ENCODE measurements around the gene CP.
"Not testable (repeated sequence)": the region's sequence is repeated elsewhere in the genome, so short reads cannot be mapped to it uniquely, and the experiment has no call there.

CP gene

DNA sequence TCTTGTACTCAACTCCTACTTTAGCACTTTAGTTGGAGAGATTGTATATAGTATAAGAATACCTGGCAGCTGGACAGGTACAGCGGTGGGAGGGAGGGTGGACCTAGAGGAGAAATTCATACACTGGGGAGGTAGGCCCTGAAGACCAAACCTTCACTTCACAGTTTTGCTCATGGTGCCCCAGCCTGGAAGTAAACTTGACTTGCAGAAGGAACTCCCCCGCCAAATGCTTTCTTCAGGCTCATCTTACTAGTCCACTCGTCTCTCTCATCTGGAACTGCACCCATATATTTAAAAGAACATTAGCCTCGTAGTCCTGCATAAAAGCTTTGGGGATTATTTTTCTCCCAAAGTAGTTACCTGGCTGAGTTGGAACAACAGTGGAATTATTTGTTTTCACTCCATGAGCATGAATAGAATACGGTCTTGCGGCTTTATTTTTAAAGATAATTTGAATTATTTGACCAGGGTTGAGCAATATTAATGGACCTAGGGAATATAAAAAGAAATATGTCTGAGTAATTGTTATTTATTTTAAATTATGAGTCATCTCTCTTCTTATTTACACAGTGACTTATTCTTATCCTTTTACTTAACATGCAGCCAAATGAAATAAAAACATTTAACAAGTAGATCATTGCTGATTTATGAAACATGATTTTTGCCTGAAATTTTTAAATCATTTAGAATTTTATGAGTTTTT is 25.5 kb upstream of the CP start:
- no peak overlapping the region for H2AFZ ChIP-seq (ENCODE audit: low read length, unreplicated experiment)
- H3K79me2 ChIP-seq (ENCODE audit: control insufficient read depth, insufficient read depth, low read length, unreplicated experiment) = no peaks in the 10 kb centered on the region
- H3K36me3 ChIP-seq (ENCODE audit: insufficient read depth, low read length) = no peaks in the 10 kb centered on the region
- H3K27ac ChIP-seq (ENCODE audit: low read depth, low read length) = peak overlapping the region; percentile 80
- H3K4me1 ChIP-seq (ENCODE audit: control insufficient read depth, insufficient read depth, low read length, unreplicated experiment) = peaks cover 38% of the 10 kb centered on the region
- peak overlapping the region; percentile 17; the same call in 1 of the 2 replicates for H3K4me3 ChIP-seq (ENCODE audit: low read depth, low read length)
- no peaks in the 10 kb centered on the region for H3K27me3 ChIP-seq (ENCODE audit: insufficient read depth, low read length)

DNA sequence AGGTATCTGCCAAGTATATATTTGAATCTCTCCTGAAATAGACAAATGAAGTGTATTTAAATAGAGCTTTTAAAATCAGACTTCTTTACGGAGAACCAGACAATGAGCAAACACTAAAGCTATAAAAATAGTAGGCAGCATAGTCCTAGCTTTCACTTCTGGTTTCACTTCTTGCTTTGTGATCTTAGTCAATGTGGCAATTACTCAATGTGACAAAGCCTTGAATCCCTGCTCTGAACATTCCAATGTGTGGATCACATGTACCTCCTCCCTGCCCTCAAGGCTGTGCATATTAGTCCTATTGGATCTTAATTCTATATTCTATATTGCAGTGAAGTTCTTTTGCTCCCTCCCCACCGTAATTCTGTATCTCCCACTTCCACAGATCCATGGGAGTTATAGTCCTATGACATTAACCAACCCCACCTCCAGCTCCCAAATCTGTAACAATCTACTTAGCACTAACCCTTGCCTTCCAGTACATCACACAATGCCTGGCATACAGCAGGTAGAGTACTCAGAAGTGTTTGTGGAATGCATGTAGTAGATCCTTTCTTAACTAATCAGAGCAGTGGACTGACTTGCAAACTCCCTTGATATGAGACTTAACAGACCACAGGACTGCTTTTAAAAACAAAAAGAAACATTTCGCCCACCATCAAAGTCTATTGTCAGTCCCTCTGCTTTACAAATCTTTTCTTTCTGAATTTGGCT is 24.3 kb upstream of the CP start:
- no peaks in the 10 kb centered on the region for H3K79me2 ChIP-seq (ENCODE audit: control insufficient read depth, insufficient read depth, low read length, unreplicated experiment)
- peak overlapping the region; percentile 95 for H2AFZ ChIP-seq (ENCODE audit: low read length, unreplicated experiment)
- H3K27ac ChIP-seq (ENCODE audit: low read depth, low read length) = peak overlapping the region; percentile 80
- no peaks in the 10 kb centered on the region for H3K27me3 ChIP-seq (ENCODE audit: insufficient read depth, low read length)
- peak overlapping the region; percentile 59 for H3K4me3 ChIP-seq (ENCODE audit: low read depth, low read length)
- H3K36me3 ChIP-seq (ENCODE audit: insufficient read depth, low read length) = no peaks in the 10 kb centered on the region
- H3K4me1 ChIP-seq (ENCODE audit: control insufficient read depth, insufficient read depth, low read length, unreplicated experiment) = peaks cover 38% of the 10 kb centered on the region

DNA sequence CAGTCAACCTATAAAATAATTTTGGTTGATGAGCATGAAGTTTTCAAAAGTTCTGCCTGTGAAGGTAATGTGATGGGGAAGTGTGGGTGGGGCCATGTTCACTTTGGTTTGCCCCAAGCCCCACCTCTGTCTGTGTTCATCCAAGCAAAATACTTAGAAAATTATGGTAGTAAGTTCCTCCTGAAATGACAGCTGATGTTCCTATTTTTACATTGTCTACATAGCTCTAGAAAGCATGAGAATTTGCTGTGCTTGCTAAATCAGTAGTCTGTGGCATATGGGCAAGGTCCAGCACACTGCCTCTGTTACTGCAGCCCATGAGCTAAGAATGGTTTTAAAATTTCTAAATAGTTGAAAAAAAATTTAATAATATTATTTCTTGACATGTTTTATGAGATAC is 21.9 kb upstream of the CP start:
- Histone ChIP-seq H3K36me3 (ENCODE audit: insufficient read depth, low read length) (no peaks in the 10 kb centered on the region), H3K27ac (ENCODE audit: low read depth, low read length) (no peak overlapping the region)

DNA sequence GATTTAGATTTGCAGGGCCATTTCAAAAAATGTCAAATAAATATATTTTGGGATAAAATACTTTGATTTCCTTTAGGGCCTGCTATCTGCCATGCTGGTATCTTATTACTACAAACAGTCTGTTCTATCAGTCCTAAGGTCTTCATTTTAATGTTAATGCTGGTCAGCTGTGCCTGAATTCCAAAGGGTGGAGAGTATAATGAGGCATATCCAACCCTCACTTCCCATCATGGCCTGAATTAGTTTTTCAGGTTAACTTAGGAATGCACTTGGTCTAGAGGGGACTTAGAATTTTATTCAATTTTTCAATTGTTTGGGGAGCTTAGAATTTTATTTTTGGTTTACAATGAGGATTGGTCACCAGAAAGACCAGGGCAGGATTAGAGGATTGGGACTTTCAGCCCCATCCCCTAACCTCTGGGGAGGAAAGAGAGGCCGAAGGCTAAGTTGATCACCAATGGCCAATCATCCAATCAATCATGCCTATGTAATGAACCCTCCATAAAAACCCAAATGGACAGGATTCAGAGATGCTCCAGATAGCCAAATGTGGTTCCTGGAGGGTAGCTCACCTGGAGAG is 17.8 kb upstream of the CP start:
- Histone ChIP-seq H3K27me3 (ENCODE audit: insufficient read depth, low read length) (no peaks in the 10 kb centered on the region), H3K4me1 (ENCODE audit: control insufficient read depth, insufficient read depth, low read length, unreplicated experiment) (peaks cover 5% of the 10 kb centered on the region), H3K79me2 (ENCODE audit: control insufficient read depth, insufficient read depth, low read length, unreplicated experiment) (no peaks in the 10 kb centered on the region), H3K4me3 (ENCODE audit: low read depth, low read length) (no peak overlapping the region), H3K36me3 (ENCODE audit: insufficient read depth, low read length) (no peaks in the 10 kb centered on the region), H2AFZ (ENCODE audit: low read length, unreplicated experiment) (no peak overlapping the region), H3K27ac (ENCODE audit: low read depth, low read length) (no peak overlapping the region)

More for the DNA sequence above, 21.9 kb upstream of the CP start:
- Histone ChIP-seq H2AFZ (ENCODE audit: low read length, unreplicated experiment) (no peak overlapping the region), H3K4me3 (ENCODE audit: low read depth, low read length) (no peak overlapping the region), H3K79me2 (ENCODE audit: control insufficient read depth, insufficient read depth, low read length, unreplicated experiment) (no peaks in the 10 kb centered on the region), H3K4me1 (ENCODE audit: control insufficient read depth, insufficient read depth, low read length, unreplicated experiment) (peaks cover 33% of the 10 kb centered on the region), H3K27me3 (ENCODE audit: insufficient read depth, low read length) (no peaks in the 10 kb centered on the region)

DNA sequence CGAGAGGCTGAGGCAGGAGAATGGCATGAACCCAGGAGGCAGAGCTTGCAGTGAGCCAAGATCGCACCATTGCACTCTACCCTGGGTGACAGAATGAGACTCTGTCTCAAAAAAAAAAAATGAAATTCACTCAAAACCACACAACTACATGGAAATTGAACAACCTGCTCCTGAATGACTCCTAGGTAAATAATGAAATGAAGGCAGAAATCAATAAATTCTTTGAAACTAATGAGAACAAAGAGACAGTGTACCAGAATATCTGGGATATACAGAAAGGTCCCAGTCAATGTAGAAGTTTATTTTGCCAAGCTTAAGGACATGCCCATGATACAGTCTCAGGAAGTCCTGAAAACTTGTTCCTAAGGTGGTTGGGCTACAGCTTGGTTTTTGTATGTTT is 16.6 kb upstream of the CP start:
- not testable (repeated sequence) for H3K79me2 ChIP-seq (ENCODE audit: control insufficient read depth, insufficient read depth, low read length, unreplicated experiment); H3K36me3 ChIP-seq (ENCODE audit: insufficient read depth, low read length); H3K27ac ChIP-seq (ENCODE audit: low read depth, low read length); H3K27me3 ChIP-seq (ENCODE audit: insufficient read depth, low read length); H3K4me3 ChIP-seq (ENCODE audit: low read depth, low read length); H3K4me1 ChIP-seq (ENCODE audit: control insufficient read depth, insufficient read depth, low read length, unreplicated experiment); H2AFZ ChIP-seq (ENCODE audit: low read length, unreplicated experiment)

DNA sequence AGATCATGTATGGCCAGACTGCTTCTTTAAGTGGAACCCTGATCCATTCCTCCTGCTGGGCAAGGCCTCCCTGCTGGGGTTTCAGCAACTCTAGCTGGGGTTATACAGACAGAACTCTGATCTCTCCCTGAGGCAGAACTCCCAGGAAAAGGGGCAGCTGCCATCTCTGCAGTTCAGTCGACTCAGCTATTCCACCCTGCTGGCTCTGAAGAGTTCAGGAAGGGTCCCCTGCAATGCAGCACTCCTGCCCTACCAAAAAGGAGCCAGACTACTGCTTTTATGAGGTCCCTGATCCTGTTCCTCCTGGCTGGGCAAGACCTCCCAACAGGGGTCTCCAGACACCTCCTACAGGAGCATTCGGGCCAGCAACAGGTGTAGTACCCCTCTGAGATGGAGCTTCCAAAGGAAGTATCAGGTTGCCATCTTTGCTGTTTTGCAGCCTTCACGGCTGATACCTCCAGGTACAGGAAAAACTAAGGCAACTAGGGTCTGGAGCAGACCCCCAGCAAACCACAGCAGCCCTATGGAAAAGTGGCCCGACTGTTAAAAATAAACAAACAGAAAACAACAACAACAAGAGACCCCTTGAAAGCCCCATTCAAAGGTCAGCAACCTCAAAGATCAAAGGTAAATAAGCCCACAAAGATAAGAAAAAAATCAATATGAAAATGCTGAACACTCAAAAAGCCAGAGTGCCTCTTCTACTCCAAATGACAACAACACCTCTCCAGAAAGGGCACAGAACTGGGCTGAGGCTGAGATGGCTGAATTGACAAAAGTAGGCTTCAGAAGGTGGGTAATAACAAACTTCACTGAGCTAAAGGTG is 14.2 kb upstream of the CP start:
- no peak overlapping the region for H3K4me3 ChIP-seq (ENCODE audit: low read depth, low read length)

DNA sequence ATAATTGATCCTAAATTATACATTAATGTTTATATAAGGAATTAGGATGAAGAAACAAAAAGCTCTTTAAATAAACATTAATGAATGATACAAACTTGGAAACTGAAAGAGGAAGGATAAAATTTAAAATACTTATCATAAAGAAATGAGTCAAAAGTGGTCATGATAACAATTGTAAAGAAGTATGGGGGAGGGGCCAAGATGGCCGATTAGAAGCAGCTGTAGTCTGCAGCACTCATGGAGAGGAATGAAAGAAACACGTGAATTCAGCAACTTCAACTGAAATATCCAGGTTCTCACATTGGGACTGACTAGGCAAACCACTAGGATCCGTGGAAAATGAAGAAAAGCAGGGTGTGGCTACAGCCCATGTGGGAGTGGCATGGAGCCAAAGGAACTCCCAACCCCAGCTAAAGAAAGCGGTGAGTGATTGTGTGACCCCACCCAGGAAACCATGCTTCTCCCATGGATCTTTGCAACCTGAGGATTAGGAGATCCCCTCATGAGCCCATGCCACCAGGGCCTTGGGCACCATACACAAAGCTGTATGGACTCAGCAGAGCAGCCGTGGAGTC is 13.1 kb upstream of the CP start:
- Histone ChIP-seq H3K36me3 (ENCODE audit: insufficient read depth, low read length) (no peaks in the 10 kb centered on the region), H3K79me2 (ENCODE audit: control insufficient read depth, insufficient read depth, low read length, unreplicated experiment) (no peaks in the 10 kb centered on the region), H3K4me1 (ENCODE audit: control insufficient read depth, insufficient read depth, low read length, unreplicated experiment) (no peaks in the 10 kb centered on the region), H3K27me3 (ENCODE audit: insufficient read depth, low read length) (no peaks in the 10 kb centered on the region), H2AFZ (ENCODE audit: low read length, unreplicated experiment) (no peak overlapping the region), H3K4me3 (ENCODE audit: low read depth, low read length) (no peak overlapping the region), H3K27ac (ENCODE audit: low read depth, low read length) (no peak overlapping the region)

More for the DNA sequence above, 14.2 kb upstream of the CP start:
- Histone ChIP-seq H2AFZ (ENCODE audit: low read length, unreplicated experiment) (no peak overlapping the region), H3K27me3 (ENCODE audit: insufficient read depth, low read length) (no peaks in the 10 kb centered on the region), H3K79me2 (ENCODE audit: control insufficient read depth, insufficient read depth, low read length, unreplicated experiment) (no peaks in the 10 kb centered on the region), H3K36me3 (ENCODE audit: insufficient read depth, low read length) (no peaks in the 10 kb centered on the region), H3K27ac (ENCODE audit: low read depth, low read length) (no peak overlapping the region), H3K4me1 (ENCODE audit: control insufficient read depth, insufficient read depth, low read length, unreplicated experiment) (no peaks in the 10 kb centered on the region)

- Histone ChIP-seq H3K27ac (ENCODE audit: low read depth, low read length) (no peak overlapping the region), H3K4me3 (ENCODE audit: low read depth, low read length) (no peak overlapping the region), H3K79me2 (ENCODE audit: control insufficient read depth, insufficient read depth, low read length, unreplicated experiment) (no peaks in the 10 kb centered on the region), H3K4me1 (ENCODE audit: control insufficient read depth, insufficient read depth, low read length, unreplicated experiment) (no peaks in the 10 kb centered on the region), H3K36me3 (ENCODE audit: insufficient read depth, low read length) (no peaks in the 10 kb centered on the region), H2AFZ (ENCODE audit: low read length, unreplicated experiment) (peak overlapping the region; percentile 18), H3K27me3 (ENCODE audit: insufficient read depth, low read length) (no peaks in the 10 kb centered on the region)
Observed at GRCh38 chr3:149233323-149233722, 11.7 kb upstream of the CP start.

DNA sequence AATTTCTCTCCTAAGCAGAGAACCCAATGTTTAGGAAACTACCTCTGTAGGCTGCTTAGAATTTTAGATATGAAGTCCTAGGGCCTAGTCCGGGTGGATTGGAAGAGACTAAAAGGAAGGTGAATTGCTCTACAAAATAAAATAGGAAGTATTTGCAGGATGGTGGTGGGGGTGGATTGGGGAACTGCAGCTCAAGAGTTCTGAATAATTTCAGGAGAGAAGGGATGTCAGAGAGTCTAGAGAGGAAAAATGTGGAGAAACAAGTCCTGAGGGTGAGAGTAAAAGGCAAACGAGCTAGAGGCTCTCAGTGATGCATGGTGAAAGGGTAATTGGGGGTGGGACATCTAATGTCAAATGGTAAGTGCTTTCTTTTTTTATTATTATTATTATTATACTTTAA is 10.2 kb upstream of the CP start:
- peaks cover 5% of the 10 kb centered on the region for H3K4me1 ChIP-seq (ENCODE audit: control insufficient read depth, insufficient read depth, low read length, unreplicated experiment)
- no peaks in the 10 kb centered on the region for H3K27me3 ChIP-seq (ENCODE audit: insufficient read depth, low read length)
- no peaks in the 10 kb centered on the region for H3K79me2 ChIP-seq (ENCODE audit: control insufficient read depth, insufficient read depth, low read length, unreplicated experiment)
- no peak overlapping the region for H3K4me3 ChIP-seq (ENCODE audit: low read depth, low read length)
- H3K27ac ChIP-seq (ENCODE audit: low read depth, low read length) = no peak overlapping the region
- H2AFZ ChIP-seq (ENCODE audit: low read length, unreplicated experiment) = no peak overlapping the region
- H3K36me3 ChIP-seq (ENCODE audit: insufficient read depth, low read length) = no peaks in the 10 kb centered on the region

GRCh38 chr3:149227591-149228268 is 6.1 kb upstream of the CP start:
- Histone ChIP-seq H3K27me3 (ENCODE audit: insufficient read depth, low read length) (no peaks in the 10 kb centered on the region), H3K27ac (ENCODE audit: low read depth, low read length) (no peak overlapping the region), H3K4me3 (ENCODE audit: low read depth, low read length) (no peak overlapping the region), H3K4me1 (ENCODE audit: control insufficient read depth, insufficient read depth, low read length, unreplicated experiment) (peaks cover 25% of the 10 kb centered on the region), H3K79me2 (ENCODE audit: control insufficient read depth, insufficient read depth, low read length, unreplicated experiment) (no peaks in the 10 kb centered on the region), H2AFZ (ENCODE audit: low read length, unreplicated experiment) (peak overlapping the region; percentile 84), H3K36me3 (ENCODE audit: insufficient read depth, low read length) (no peaks in the 10 kb centered on the region)
